Mucosa of descending colon (tissue), 3 donors: ENCODE results near the gene TRAF2. TPM values are rescaled to one million over a fixed set of nuclear protein-coding genes. Genes with fewer than 3 reads are reported as not detected.
A peak's percentile ranks its signal among the peaks of the same experiment; 100 is the strongest.

Experiments used
- ATAC-seq: fragments of 200-7000 bp; cut with Tn5 transposase; one replicate; pipeline ENCODE4 v1.9.1; 2020; ENCODE audit warnings: mild to moderate bottlenecking, moderate library complexity
- DNase-seq, 3 donors: peaks; one replicate each; pipeline ENCODE4 v3.0.0-alpha.2; 2020
- H3K36me3 ChIP-seq: fragments of 200-600 bp; one replicate; pipeline ENCODE4 v1.8.0; 2021; ENCODE audit warnings: low read depth, mild to moderate bottlenecking
- H3K4me1 ChIP-seq: fragments of 200-600 bp; one replicate; pipeline ENCODE4 v1.8.0; 2021; ENCODE audit warnings: low read depth, mild to moderate bottlenecking
- H3K4me3 ChIP-seq: fragments of 200-600 bp; one replicate; pipeline ENCODE4 v1.8.0; 2021; ENCODE audit warnings: mild to moderate bottlenecking
- H3K9me3 ChIP-seq: fragments of 200-600 bp; one replicate; pipeline ENCODE4 v1.8.0; 2021; ENCODE audit warnings: mild to moderate bottlenecking
- intact Hi-C, 2 donors: fragments of 100-400 bp; cut with DNase I in 1 of 2; cut with micrococcal nuclease in 1 of 2; formaldehyde crosslinking; loops; one replicate each; pipeline versions ENCODE4 v1.11.0 to v1.11.1; 2022; cut with DNase I, micrococcal nuclease
- total RNA-seq, 3 donors: library from RNA; stranded (reverse); fragmentation: NEBNext Ultra II Directional in 2 of 3; extraction: Animal tissue kit (Norgen Biotek cat#: 25700) in 2 of 3; gene quantifications; one replicate each; pipeline versions ENCODE4 v1.2.1 to v1.2.4, GENCODE V29; 2021 to 2023
- TF ChIP-seq, protein P1 (sequence below): fragments of 200-600 bp; IDR thresholded peaks from one replicate; pipeline ENCODE4 v1.8.0; 2022; ENCODE audit warnings: antibody characterized with exemption, mild to moderate bottlenecking
- donor health status: DM: no; HTN: no; CAD: no; lungs with moderate emphysema.
- donor health status: DM: no; HTN: no; CAD: no.
- donor health status: DM: no; HTN: yes; CAD: no.

Gene TRAF2
- total RNA-seq, 3 donors from 2014 or later = 19.6 to 28.2 (median 21.1) TPM

DNA sequence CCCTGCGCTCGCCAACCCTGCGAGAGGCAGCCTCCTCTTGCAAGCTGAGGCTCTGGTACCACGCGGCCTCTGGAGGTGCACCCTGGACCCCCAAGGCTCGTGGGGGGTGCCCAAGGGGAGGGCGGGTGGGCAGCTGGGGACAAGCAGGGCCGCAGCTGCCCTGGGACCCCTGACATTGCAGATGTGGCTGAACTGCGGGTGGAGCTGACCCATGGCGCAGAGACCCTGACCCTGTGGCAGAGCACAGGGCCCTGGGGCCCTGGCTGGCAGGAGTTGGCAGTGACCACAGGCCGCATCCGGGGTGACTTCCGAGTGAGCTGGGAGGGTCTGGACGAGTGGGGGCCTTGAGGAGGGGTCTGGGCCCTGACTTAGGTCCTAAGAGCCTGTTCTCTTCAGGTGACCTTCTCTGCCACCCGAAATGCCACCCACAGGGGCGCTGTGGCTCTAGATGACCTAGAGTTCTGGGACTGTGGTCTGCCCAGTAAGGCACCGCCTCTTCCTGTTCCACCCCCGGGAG, 32.7 kb upstream of the TRAF2 start:
- ATAC-seq (no peak), DNase-seq (peak in 1 of 3 donors; percentile 35)
- intact Hi-C loops = no loop called here

DNA sequence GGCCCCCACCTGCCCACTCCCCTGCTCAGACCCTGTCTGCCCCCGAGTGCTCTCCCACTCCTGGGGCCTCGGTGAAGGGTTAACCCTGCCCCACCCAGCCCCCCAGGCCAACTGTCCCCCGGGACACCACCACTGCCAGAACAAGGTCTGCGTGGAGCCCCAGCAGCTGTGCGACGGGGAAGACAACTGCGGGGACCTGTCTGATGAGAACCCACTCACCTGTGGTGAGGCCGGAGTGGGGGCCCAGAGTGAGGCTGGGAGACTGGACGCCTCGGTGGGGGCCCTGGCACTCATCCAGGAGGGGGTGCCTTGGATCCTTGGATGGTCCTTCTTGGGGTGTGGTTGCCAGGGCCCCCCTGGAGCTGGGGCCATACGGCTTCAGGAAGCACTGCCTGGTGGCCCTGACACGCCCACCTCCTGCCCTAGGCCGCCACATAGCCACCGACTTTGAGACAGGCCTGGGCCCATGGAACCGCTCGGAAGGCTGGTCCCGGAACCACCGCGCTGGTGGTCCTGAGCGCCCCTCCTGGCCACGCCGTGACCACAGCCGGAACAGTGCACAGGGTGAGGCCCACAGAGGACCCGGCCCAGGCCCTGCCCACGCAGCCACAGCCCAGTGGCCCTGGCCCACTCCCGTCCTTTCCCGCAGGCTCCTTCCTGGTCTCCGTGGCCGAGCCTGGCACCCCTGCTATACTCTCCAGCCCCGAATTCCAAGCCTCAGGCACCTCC, 32.0 kb upstream of the TRAF2 start:
- H3K4me1 ChIP-seq = peaks cover 30% of the 10 kb centered on the region
- intact Hi-C loops = no loop called here

More for the DNA sequence above, 32.7 kb upstream of the TRAF2 start:
- Histone ChIP-seq H3K4me3 (no peak overlapping the region), H3K4me1 (peaks cover 24% of the 10 kb centered on the region), H3K9me3 (no peaks in the 10 kb centered on the region), H3K36me3 (no peaks in the 10 kb centered on the region)
- TF ChIP-seq, protein P1, sequence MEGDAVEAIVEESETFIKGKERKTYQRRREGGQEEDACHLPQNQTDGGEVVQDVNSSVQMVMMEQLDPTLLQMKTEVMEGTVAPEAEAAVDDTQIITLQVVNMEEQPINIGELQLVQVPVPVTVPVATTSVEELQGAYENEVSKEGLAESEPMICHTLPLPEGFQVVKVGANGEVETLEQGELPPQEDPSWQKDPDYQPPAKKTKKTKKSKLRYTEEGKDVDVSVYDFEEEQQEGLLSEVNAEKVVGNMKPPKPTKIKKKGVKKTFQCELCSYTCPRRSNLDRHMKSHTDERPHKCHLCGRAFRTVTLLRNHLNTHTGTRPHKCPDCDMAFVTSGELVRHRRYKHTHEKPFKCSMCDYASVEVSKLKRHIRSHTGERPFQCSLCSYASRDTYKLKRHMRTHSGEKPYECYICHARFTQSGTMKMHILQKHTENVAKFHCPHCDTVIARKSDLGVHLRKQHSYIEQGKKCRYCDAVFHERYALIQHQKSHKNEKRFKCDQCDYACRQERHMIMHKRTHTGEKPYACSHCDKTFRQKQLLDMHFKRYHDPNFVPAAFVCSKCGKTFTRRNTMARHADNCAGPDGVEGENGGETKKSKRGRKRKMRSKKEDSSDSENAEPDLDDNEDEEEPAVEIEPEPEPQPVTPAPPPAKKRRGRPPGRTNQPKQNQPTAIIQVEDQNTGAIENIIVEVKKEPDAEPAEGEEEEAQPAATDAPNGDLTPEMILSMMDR = no peak

DNA sequence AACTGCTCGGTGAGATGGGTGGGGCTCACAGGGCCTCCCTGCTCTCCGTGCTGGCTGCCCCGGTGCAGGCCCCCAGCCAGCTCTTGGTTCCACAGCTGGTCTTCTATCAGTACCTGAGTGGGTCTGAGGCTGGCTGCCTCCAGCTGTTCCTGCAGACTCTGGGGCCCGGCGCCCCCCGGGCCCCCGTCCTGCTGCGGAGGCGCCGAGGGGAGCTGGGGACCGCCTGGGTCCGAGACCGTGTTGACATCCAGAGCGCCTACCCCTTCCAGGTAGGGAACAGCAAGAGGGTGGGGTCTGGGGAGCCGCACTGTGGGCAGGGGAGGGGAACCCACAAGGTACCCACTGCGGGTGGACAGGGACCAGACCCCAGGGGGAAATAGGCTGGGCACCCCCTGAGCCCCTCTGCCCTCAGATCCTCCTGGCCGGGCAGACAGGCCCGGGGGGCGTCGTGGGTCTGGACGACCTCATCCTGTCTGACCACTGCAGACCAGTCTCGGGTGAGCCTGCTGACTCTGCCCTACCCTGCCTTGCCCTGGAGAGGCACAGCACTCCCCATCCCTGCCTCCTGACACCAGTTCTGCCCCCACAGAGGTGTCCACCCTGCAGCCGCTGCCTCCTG, 31.4 kb upstream of the TRAF2 start:
- Histone ChIP-seq H3K9me3 (no peaks in the 10 kb centered on the region), H3K36me3 (no peaks in the 10 kb centered on the region), H3K4me1 (peaks cover 33% of the 10 kb centered on the region), H3K4me3 (no peak overlapping the region)
- peak in 1 of 3 donors; percentile 32 for DNase-seq
- no peak for ATAC-seq
- TF ChIP-seq, protein P1 = no peak
- intact Hi-C loops = no loop called here

More for the DNA sequence above, 32.0 kb upstream of the TRAF2 start:
- DNase-seq (peak in 2 of 3 donors; percentile 25 to 51), ATAC-seq (no peak)
- Histone ChIP-seq H3K9me3 (no peaks in the 10 kb centered on the region), H3K4me3 (no peak overlapping the region), H3K36me3 (no peaks in the 10 kb centered on the region)
- TF ChIP-seq, protein P1 = no peak

DNA sequence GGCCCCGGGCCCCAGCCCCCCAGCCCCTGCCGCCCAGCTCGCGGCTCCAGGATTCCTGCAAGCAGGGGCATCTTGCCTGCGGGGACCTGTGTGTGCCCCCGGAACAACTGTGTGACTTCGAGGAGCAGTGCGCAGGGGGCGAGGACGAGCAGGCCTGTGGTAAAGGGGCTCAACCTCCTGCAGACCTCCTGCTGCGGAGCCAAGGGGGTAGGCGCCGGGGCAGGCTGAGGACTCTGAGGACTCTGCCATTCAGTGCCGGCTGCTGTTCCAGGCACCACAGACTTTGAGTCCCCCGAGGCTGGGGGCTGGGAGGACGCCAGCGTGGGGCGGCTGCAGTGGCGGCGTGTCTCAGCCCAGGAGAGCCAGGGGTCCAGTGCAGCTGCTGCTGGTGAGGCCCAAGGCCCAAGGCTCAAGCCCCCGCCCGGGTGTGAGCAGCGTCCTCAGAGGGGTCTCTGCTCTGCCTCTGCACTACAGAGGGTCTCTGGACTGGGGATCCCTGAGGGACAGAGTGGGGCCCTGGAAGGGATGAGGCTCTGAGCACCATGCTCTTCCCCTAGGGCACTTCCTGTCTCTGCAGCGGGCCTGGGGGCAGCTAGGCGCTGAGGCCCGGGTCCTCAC, 30.7 kb upstream of the TRAF2 start:
- ATAC-seq (no peak), DNase-seq (peak in 1 of 3 donors; percentile 29)
- Histone ChIP-seq H3K9me3 (no peaks in the 10 kb centered on the region), H3K4me3 (no peak overlapping the region), H3K36me3 (no peaks in the 10 kb centered on the region), H3K4me1 (peaks cover 32% of the 10 kb centered on the region)
- TF ChIP-seq, protein P1 = no peak
- intact Hi-C loops = no loop called here

DNA sequence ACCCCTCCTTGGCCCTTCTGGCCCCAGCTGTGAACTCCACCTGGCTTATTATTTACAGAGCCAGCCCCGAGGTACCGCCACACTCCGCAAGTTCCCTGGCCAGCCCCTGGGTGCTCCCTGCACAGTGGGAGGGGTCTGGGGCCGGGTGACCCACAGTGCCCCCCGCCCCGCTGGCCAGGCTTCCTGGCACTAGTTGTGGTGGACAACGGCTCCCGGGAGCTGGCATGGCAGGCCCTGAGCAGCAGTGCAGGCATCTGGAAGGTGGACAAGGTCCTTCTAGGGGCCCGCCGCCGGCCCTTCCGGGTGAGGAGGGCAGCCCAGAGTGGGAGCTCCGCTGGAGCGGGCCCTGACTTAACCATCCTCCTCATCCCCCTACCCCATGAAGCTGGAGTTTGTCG, 30.2 kb upstream of the TRAF2 start:
- Histone ChIP-seq H3K36me3 (no peaks in the 10 kb centered on the region), H3K4me3 (no peak overlapping the region), H3K9me3 (no peaks in the 10 kb centered on the region), H3K4me1 (peaks cover 38% of the 10 kb centered on the region)
- TF ChIP-seq, protein P1 = no peak
- intact Hi-C loops = no loop called here
- ATAC-seq = no peak
- peak in 2 of 3 donors; percentile 5 to 32 for DNase-seq
